Measurements from ENCODE around the gene CTNNA3.

DNA sequence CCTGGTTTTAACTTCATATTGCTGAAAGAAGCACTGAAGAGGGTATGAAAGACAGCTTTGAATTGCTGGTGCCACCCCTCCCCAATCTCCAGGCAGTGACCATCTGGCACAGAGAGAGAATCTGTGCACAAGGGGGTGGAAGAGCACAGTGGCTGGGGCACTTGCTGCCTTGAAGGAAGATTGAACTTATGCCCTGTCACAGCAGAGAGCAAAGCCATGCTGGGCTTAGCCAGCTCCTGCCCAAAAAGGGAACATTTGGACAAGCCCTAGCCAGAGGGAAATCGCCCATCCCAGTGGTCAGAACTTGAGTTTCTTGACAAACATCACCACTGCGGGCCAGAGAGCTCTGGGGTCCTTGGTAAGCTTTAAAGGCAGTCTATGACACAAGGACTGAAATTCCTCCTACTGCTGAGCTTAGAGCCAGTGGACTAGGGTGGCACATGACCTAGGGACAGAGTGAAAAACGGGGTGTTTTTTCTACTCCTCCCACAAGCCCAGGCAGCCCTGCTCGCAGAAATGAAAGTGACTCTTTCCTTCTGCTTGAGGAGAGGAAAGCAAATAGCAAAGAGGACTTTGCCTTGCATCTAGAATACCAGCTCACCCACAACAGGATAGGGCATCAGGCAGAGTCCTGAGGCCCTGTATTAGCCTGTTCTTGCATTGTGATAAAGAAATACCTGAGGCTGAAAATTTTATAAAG lies 257.2 kb downstream of the CTNNA3 start:
- TF ChIP-seq, protein P1, sequence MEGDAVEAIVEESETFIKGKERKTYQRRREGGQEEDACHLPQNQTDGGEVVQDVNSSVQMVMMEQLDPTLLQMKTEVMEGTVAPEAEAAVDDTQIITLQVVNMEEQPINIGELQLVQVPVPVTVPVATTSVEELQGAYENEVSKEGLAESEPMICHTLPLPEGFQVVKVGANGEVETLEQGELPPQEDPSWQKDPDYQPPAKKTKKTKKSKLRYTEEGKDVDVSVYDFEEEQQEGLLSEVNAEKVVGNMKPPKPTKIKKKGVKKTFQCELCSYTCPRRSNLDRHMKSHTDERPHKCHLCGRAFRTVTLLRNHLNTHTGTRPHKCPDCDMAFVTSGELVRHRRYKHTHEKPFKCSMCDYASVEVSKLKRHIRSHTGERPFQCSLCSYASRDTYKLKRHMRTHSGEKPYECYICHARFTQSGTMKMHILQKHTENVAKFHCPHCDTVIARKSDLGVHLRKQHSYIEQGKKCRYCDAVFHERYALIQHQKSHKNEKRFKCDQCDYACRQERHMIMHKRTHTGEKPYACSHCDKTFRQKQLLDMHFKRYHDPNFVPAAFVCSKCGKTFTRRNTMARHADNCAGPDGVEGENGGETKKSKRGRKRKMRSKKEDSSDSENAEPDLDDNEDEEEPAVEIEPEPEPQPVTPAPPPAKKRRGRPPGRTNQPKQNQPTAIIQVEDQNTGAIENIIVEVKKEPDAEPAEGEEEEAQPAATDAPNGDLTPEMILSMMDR (IDR thresholded peaks at IDR 0.05): no peak
- TF ChIP-seq POLR2A (IDR thresholded peaks at IDR 0.05): no peak
